Activated CD4-positive, CD25-positive, alpha-beta regulatory T cell treated with anti-CD3 and anti-CD28 coated beads, Interleukin-2, amount 50 U/mL, for 24 hours (primary cell): Measurements from ENCODE around the gene PLAAT2.
"Not testable (repeated sequence)": the region's sequence is repeated elsewhere in the genome, so short reads cannot be mapped to it uniquely, and the experiment has no call there.

Experiments
- ATAC-seq, 2 donors: fragments of 150-1000 bp; cut with Tn5 transposase; one replicate each; pipeline ENCODE4 v1.10.0; 2021; ENCODE audit warnings: mild to moderate bottlenecking in 1 of 2, moderate library complexity in 1 of 2

PLAAT2 gene

DNA sequence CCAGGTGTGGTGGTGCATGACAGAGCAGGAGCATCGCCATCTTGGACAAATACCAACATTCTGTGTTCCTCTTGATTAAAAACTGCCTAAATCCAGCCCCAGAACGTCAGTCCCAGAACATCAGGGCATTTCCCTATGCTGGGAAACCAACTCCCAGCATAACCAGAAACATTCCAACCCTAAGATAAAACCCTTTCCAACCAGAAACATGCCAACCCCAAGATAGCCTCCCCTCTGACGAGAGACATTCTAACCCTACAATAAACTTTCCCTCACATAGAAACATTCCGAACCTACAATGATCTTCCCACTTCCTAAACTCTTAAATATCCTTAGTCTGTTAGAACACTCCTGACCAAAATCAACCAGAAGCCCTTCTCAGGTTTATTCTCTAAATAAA, 15.0 kb downstream of the PLAAT2 start:
- ATAC-seq: no peak

DNA sequence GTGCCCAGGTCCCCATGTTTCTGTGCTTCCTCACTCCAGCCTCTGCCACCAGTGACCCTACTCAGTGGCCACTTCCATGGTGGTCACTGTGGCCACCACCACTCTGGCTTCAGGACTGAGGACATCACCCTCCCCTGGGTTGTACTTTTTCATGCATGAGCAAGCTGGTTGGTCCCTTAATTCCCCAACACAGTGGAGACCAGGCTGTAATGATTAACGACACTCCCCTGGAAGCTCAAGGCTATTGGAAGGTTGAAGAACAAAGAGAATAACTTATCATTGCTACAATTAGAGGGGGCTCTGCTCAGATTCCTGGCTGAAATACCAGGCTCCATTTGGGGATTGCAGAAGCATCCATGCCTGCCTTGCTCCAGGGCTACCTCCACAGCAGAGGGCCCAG, 16.1 kb downstream of the PLAAT2 start:
- no peak for ATAC-seq

DNA sequence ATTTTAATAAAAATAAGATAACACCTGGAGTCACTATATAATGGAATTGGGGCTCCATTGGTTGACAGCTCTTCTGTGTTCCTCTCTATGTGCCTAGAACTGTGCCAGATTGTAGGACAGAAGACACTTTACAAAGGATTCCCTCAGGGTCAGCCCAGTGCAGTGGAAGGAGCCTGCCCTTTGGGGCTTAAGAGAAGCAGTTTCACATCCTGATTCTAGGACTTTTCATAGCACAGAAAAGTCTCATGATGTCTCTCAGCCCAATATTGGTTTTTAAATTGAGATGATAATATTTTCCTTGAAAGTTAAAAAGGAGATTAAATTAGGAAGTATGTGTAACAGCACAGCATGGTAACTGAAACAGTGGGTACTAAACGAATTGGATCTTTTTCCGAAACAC, 19.5 kb downstream of the PLAAT2 start:
- ATAC-seq: no peak

DNA sequence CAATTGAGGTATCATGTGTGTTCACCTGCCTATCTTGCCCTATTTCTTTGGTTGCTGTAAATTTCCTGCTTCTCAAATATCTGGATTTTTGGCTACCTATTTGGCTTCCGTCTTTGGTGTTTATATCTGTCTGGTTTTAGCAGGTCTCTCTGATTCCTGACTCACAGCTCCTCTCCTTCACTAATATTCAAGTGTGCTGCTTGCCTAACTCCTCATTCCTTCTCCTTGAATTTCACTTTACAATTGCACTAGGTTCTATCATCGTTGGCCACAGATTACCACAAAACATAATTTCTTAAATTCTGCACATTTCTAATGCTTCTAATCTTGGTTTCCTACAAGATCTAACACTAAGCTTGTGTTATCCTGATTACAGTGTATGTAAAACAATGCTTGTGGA, 20.7 kb downstream of the PLAAT2 start:
- not testable (repeated sequence) for ATAC-seq

DNA sequence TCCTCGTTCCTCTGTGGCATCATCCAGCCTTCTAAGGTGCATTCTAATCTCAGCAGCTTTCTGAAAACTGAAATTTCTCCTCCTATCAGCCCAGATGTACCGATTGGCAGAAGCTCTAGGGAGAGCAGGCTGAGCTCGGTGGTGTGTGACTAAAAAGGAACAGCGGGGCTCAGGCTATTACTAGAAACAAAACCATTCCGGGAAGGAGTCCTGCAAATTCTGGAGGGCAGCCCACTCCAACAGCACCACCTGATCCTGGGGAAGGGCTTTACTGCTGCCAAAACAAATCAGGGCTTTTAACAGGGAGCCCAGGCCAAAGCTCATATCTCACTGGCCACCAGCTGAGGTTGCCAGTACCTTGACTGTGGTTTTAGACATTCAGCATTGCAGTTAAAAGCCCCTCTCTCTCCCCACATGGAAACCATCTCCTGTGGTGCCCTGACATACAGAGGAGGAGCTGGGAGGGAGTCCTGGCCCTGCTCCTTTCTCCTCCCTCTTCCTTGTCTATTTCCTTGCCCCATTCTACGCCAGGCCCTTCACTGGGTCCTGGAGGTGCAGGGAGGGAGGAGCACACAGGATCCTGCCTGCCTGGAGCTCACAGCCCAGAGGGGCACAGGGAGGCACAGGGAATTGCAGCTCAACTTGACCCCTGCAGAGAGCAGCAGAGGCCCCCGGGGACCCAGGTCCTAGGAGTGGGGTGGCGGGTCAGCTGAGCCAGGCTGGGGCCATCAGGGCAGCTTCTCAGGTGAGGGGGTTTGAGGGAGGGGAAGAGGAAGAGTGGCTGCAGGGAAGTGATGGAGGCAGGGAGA, 25.7 kb downstream of the PLAAT2 start:
- ATAC-seq: peak; percentile 10 to 11

DNA sequence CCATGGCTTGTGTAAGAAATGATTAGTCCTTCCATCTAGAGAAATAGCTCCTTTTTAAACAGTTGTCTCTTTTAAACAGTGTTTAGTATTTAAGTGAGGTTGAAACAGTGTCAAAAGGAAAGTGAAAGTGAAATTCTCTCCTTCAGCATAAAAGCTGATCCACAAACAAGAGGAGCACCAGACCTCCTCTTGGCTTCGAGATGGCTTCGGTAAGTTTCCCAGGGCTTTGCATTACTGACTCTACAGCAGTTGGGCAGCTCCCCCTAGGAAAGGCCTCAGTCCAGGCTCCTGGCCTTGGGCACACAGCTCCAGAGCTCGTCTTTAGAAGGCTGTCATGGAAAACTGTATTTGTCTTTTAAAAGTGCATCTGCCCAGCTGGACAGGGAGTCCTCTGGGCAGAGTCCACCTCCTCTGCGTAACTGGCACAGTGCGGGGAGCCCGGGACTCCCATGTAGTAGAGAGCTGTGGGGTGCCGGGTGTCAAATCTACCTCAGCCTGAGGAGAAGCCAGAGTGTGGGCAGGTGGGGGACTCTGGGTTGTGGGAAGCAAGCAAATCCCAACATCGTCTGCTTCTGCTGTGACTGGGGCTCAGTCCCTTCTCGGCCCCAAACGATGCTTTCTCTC, 26.4 kb downstream of the PLAAT2 start, which contains the start of gene PLAAT4:
Gene PLAAT4, plus strand, starts transcription at position 140 of the 624 bp plus-strand sequence. Its CDS starts 61 bp downstream, at position 201.
- ATAC-seq: peak; percentile 45 to 62

DNA sequence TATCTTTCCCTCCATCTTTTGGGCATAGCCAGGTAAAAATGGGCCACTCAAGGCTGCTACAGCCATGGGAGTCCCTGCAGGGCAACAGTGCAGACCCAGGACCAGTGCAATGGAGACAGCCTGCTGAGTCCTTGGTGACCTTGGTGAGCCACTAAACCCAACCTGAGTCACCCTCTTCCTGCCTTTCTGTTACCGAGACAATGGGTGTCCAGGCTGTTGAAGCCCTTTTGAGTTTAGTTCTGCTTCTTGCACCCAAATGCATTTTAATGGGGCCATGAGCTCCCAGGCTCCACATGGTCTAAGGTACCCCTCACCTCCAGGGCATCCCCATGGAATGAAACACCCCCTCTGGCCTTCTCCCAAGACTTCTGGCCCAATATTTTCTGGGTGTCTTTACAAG, 27.4 kb downstream of the PLAAT2 start:
- ATAC-seq: peak in 1 of 2 donors; percentile 45

DNA sequence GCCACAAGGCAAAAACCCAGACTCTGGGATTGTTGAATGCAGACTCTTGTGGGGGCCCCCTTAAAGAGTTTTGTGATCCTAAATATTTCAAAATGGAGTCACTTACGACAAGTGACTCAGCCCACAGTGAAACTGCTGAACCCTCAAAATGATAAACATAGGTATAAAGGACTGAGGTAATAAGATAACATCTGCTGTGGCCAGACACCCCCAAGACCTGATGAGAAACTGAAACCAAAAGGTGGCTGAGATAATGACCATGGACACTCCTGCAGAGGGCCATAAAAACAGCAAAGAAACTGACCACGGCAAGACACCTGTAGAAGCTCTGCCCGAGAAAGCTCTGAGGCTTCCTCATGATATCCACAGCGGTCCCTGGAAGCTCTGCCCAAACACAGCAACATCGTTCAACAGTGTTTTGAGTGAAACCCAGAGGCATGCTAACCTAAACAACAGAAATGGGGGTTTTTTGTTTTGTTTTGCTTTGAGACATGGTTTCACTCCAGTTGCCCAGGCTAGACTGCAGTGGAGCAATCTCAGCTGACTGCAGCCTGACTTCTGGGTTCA, 28.2 kb downstream of the PLAAT2 start:
- peak; percentile 33 to 38 for ATAC-seq

DNA sequence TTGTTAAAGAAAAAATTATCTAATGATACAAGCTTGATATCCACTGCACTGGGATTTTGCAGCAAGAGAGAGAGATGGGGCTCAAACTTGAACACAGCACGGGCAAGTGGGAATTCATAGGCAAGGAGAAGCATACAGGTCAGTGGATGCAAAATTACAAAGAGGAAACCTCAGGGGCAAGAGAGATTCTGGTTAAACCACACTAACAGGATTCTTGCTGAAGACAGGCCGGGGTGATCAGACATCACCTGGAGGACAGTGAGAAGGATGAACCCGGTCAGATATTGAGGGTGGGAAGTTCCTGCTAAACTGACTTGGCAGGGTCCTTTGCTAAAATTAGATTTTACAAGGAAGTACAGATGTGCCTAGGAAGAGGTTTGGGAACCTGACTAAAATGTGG, 29.1 kb downstream of the PLAAT2 start:
- ATAC-seq: no peak

DNA sequence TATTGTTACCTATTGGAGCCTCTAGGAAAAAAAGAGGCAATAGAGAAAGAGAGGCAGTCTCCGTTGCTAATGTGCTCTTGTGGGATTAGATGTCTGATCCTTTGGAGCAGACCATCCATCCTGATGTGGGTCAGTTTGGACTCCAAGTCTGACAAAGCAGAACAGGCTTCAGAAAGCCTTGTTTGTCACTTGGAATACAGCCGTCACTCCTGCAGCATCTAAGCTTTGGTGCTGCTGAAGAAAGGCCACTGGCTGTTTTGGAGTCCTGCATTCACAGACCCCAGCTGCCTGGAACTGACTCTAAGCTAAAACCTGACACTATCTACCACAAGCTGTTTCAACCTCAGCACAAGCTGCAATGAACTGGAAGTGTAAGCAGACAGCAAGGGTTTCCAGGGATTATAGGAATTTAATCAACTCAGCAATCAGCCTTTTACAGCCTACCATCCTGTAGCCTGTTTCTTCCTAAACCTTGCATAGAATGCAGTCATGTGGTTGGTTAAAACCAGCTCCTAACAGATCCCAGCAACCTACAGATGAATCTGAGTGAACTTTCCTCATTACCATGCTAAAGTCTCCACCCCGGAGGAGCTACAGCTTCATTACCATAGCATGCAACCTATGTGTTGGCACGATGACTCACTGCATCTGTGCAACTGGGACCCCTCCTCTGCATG, 30.2 kb downstream of the PLAAT2 start:
- ATAC-seq: no peak

DNA sequence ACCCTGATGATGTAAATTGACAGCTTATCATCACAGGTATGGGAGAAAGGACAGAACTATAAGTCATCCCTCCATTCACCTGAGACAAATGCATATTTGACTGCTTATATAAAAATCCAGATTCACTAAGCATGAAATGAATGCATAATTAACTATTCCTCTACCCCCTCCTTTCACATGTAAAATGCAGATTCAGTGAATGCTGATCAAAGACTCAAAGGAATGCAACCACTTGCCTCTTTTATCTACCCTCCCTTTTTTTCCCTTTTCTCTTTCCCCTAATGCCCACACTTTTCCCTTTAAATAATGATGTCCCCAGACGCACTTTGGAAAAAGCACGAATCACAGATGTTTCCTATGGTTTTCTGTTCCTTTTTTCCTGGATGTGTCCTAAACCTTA, 31.1 kb downstream of the PLAAT2 start:
- no peak for ATAC-seq

DNA sequence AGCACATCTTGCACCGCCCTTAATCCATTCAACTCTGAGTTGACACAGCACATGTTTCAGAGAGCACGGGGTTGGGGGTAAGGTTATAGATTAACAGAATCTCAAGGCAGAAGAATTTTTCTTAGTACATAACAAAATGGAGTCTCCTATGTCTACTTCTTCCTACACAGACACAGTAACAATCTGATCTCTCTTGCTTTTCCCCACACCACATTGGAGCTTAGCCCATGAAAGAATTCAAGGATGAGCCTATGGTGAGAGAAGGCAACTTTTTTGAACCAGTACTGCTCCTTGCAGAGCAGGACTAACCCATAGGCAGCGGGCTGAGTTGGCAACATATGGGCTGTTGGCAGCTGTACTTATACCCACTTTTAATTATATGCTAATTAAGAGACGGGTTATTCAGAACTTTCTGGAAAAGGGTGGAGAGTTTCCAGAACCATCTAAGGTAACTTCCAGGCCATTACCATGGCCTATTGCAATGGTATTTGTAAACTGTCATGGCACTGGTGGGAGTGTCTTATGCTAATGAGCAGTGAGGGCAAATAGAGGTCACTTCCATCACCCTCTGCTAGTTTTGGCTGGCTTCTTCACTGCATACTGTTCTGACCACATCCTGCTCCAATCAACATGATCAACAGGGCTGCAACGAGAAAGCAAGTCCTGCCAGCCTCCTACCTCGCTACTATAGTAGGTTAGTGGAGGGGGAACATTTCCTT, 31.9 kb downstream of the PLAAT2 start:
- ATAC-seq: peak; percentile 93 to 95

DNA sequence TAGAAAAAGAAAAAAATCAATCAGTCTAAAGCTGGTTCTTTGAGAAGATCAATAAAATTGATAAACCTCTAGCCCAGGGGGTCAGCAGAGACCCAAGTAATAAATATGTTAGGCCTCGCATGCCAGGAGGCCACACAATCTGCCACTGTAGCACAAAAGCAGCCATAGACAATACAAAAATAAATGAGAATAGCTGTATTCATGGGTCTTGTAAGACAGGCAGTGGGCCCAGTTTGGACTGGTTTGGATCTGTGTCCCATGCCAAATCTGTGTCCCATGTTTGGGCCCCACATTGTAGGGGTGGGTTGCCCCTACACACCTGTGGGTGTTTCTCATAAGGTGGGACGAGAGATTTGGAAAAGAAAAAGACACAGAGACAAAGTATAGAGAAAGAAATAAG, 33.2 kb downstream of the PLAAT2 start:
- no peak for ATAC-seq

DNA sequence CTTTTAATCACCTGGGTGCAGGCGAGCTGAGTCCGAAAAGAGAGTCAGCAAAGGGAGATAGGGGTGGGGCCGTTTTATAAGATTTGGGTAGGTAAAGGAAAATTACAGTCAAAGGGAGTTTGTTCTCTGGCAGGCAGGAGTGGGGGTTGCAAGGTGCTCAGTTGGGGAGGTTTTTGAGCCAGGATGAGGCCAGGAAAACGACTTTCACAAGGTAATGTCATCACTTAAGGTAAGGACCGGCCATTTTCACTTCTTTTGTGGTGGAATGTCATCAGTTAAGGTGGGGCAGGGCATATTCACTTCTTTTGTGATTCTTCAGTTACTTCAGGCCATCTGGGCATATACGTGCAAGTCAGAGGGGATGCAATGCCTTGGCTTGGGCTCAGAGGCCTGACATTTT, 33.8 kb downstream of the PLAAT2 start:
- ATAC-seq: not testable (repeated sequence)

DNA sequence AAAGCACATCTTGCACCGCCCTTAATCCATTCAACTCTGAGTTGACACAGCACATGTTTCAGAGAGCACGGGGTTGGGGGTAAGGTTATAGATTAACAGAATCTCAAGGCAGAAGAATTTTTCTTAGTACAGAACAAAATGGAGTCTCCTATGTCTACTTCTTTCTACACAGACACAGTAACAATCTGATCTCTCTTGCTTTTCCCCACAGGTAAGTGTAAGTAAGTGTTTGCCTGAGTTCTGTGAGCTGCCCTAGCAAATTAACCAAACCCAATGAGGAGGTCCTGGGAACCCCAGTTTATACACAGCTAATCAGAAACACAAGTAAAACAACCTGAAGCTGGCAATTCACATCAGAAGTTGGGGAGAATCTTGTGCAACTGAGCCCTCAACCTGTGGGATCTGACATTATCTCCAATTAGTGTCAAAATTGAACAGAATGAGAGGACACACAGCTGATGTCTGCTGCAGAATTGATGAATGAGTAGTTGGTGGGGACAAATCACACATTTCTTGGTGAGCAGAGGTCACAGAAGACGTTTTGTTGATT, 34.4 kb downstream of the PLAAT2 start:
- ATAC-seq: not testable (repeated sequence)

DNA sequence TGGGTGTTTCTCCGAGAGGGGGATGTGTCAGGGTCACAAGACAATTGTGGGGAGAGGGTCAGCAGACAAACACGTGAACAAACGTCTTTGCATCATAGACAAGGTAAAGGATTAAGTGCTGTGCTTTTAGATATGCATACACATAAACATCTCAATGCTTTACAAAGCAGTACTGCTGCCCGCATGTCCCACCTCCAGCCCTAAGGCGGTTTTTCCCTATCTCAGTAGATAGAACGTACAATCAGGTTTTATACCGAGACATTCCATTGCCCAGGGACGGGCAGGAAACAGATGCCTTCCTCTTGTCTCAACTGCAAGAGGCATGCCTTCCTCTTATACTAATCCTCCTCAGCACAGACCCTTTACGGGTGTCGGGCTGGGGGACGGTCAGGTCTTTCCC, 35.0 kb downstream of the PLAAT2 start:
- not testable (repeated sequence) for ATAC-seq

DNA sequence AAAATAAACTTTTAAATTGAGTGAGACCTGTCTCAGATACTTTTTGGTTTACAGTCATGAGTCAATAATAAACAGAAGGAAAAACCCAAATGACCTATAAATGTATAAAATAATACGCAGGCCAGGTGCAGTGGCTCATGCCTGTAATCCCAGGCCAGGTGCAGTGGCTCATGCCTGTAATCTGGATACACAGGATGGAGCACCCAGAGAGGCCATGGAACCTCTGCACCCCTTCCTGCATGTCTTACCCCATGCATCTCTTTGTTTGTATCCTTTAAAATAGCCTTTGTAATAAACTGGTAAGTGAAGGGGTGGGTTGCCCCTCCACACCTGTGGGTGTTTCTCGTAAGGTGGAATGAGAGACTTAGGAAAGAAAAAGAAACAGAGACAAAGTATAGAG, 35.5 kb downstream of the PLAAT2 start:
- no peak for ATAC-seq

DNA sequence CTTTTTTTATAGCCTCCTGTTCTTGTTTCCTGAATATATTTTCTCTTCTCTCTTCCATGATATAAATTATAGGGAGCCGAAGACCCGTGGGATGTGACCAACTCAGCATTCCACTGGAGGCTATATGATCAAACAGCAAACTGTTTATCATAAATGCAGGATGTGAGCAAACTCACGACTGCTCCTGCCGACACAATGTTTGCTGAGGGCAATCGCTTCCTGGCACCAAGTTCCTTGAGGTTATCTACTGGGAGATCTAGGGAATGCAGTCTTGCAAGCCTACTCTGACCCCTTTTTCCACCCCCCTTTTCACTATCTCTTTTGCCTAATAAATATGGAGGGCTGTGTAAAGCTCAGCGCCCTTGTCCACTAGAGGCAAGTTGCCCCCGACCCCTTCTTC, 40.0 kb downstream of the PLAAT2 start:
- no peak for ATAC-seq

DNA sequence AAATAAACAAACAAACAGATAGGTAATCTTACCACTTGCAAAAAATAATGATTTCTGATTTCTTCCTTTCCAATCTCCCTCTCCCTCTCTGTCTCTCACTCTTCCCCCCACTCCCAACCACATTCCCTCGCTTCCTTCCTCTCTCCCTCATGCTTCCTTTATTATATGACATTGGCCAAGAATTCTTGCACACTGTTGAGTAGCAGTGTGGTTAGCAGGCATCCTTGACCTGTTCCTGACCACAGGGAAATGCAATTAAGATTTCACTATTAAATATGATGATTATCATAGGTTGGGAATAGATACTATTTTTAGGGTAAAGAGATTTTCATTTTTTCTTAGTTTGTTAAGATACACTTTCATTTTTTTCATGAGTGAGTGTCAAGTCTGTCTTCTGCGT, 41.3 kb downstream of the PLAAT2 start:
- no peak for ATAC-seq

DNA sequence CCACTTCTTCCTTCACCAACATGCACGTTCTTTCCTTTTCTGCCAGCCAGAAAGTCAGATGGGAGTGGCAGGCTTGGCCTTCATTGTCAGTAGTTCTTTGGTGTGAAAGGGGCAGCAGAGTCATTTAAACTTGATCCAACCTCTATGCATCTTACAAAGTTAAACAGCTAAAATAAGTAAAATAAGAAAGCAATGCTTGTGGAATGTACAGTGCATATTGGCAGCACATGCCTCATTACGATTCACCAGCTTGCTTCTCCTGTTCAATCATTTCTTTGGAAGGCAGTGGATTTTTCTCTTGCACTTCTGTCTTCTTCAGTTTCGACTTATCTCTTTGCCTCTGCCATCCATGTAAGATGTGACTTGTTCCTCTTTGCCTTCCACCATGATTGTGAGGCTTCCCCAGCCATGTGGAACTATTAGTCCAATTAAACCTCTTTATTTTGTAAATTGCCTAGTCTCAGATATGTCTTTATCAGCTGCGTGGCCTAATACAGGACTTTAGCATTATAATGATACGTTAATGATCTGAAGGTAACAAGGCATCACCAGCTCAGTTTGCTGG, 42.5 kb downstream of the PLAAT2 start:
- ATAC-seq: no peak

DNA sequence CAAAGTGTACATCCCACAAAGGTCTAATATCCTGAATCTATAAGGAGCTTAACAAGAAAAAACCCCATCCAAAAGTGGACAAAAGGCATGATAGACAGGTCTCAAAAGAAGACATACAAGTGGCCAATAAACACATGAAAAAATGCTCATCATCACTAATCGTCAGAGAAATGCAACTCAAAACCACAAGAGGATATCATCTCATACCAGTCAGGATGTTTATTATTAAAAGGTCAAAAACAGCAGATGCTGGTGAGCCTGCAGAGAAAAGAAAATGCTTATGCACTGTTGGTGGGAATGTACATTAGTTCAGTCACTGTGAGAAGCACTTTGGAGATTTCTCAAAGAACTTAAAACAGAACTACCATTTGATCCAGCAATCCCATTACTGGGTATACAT, 44.6 kb downstream of the PLAAT2 start:
- ATAC-seq: peak in 1 of 2 donors; percentile 64

DNA sequence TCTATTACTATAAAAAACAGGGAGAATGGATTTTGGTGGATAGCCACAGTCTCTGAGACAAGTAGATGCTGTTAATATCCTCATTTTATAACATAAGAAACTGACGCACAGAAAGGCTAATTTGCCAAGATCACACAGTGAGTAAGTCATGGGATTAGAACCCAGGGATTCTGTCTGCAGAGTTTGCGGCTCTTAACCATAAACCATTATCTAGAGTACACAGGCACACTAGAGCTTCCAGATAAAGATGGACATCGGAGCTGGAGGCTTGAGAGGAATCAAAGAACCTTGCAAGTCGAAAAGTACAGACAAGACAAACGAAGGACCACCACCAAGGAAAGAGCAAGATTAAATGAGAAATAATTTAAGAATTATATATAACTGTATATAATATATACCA, 46.0 kb downstream of the PLAAT2 start:
- ATAC-seq: no peak
